GM18870 (cell line): ENCODE results near the gene ARID1B.

Source experiments
- ATAC-seq: cut with Tn5 transposase; IDR thresholded peaks from one replicate; pipeline ENCODE4 v1.9.1; 2021; ENCODE audit warnings: moderate library complexity; ENCODE audit not compliant: unreplicated experiment

The ARID1B gene

GRCh38 chr6:156822747-156823206 is 45.6 kb downstream of the ARID1B start:
- no peak for ATAC-seq

- ATAC-seq = no peak
Measured at GRCh38 chr6:156824142-156824541, 47.0 kb downstream of the ARID1B start.

DNA sequence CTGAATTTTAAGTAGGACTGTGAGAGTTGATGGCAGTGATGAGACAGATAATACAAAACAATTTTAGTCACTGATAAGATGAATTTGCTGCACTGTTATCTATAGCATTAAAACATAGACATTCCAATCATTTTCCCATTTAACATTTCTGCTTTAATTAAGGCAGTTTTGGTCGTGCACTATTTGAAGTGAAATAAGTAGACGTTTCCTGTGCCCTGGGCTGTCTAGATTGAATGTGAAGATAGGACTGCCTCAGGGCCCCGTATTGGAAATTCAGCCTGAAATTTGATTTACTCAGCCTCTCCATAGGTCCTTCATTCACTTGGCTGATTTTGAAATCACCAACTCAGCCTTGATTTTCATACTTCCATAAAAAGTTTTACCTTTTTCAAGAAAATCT is 48.3 kb downstream of the ARID1B start:
- no peak for ATAC-seq

- ATAC-seq = no peak
Measured at GRCh38 chr6:156826290-156826955, 49.2 kb downstream of the ARID1B start.

GRCh38 chr6:156827382-156827781 is 50.2 kb downstream of the ARID1B start:
- ATAC-seq = no peak

DNA sequence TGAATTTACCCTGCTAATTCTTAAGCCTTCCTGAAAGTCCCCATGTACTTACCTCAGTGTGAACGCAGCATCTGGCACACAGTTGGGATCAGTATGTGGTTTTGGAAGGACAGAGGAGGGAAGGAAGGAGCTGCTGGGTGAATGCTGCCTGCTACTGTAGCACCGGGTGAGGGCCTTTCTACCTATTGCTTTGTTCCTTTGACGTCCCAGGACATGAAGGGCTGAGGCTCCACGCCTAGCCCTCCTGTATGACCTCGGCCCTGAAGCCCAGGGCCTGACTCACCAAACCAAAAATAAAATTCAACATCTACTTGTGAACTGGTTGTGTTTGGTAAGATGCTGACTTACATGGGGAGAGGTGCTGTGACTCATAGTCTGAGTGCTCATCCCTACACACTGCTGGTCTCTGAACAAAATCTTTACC is 51.1 kb downstream of the ARID1B start:
- no peak for ATAC-seq

DNA sequence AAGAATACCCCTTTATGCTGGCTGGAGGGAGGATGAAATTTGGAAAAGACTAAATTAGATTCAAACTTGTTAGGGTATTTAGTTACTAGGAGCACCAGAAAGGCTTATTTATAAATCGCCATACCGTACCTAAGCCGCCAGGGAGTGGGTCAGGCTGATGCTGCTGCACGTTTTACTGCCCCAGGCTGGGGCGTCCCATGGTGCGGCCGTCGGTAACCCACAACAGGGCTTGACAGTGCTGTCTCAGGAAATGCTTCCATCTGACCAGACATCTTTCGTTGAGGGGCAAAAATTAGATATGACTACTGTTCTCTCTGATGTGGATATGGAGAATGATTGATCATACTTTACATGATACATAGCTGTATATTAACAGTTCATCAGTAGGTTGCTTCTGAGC is 52.9 kb downstream of the ARID1B start:
- ATAC-seq = no peak

GRCh38 chr6:156832231-156832647 is 55.1 kb downstream of the ARID1B start:
- ATAC-seq = no peak

DNA sequence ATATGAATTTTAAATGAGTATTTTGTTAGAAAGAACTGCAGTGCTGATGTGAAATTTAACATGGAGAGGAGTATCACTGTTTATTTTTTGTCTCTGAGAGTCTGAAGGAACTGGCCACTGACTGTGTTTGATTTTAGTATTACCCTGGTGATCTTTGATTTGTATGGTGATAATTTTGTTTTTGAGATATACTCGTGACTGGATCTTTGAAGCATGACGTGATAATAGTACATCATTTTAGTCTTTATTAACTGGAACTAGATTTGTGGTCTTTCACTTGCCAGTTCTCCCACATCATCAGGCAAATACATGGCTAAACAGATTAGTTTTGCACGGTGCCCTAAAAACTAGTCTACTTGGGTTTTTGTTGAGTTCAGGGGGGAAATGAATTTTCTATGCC is 55.5 kb downstream of the ARID1B start:
- no peak for ATAC-seq

DNA sequence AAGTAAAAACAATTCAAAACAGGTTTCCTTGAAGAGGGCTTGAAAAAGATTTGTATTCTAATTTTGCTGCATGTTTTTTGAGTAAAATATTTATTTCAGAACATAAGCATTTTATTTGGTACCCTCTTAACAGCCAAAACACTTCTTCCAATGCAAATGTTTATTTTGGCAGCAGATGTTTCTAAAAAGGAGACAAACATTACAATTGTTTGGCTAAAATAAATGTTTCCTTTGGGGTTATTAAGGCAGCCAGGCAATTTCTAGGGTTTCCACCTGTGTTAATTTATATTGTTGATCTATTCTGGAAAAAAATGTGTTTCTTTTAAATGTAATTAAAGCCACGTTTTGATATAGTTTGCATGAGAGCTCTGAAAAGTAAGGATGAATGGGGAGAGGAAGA is 56.6 kb downstream of the ARID1B start:
- no peak for ATAC-seq

- ATAC-seq = no peak
Measured at GRCh38 chr6:156839129-156839528, 62.0 kb downstream of the ARID1B start.

- no peak for ATAC-seq
Measured at GRCh38 chr6:156839591-156840001, 62.4 kb downstream of the ARID1B start.

- ATAC-seq = no peak
Measured at GRCh38 chr6:156840136-156840535, 63.0 kb downstream of the ARID1B start.

DNA sequence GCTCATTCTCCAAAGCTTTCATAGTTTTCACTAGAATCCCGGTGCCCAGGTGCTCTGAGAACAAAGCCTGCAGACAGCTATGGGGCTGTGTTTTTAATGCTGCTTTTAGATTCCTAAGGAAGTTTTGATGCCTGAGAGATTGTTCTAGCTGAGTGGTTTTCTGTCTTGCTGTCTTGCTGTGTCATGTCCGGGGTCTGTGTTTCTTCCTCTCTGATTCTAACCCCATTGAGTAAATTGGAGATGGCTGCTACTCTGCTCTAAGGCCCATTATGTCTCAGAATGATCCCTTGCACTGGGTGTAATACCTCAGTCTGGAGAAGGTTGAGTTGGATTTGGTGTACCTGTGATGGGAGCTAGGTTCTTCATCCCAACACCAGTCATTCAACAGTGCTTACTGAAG is 63.4 kb downstream of the ARID1B start:
- ATAC-seq = no peak

- no peak for ATAC-seq
Measured at GRCh38 chr6:156841508-156841907, 64.3 kb downstream of the ARID1B start.

DNA sequence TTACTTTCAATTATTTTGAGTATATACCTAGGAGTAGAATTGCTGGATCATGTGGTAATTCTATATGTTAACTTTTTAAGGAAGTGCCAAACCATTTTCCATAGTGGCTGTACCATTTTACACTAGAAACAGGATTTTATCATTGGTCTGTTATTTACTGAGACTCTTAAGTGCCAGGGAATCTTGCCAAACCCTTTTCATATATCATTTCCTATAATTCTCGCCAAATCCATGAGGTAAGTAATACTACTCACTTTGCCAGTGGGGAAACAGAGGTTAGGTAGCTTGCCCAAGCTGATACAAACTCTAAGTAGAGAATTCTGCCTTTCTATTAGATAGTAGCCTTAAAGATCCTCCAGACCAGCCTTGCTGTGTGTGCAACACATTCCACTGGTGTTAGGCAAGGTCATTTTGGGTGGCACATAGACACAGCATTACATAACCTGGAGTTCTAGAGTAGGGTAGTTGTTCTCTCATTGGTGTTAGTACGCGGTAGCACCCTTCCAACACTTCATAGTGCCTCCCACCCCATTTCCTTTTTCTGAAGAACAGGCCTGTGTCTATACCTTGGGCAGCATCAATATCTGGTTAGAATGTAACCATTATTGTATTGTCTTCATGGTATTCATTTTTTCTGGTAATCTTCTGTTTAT is 65.5 kb downstream of the ARID1B start:
- ATAC-seq = no peak

DNA sequence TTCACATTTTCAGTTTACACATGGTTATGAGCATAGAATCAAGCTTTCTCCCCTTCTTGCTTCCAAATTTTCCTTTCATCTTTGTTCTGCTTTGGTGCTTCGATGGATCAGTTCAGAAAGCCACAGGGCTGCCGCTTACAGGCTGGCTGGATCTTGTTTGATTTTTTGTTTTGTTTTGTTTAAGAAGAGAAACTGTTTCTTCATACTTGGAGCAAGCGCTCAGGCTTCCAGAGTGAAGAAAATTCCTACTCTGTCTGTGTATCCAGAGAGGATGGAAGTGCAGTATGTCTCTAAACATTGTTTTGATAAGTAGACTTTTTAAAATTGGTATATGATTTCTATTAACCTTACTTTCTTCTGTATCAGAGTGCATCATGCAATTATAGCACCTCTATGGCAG is 66.9 kb downstream of the ARID1B start:
- ATAC-seq = no peak

DNA sequence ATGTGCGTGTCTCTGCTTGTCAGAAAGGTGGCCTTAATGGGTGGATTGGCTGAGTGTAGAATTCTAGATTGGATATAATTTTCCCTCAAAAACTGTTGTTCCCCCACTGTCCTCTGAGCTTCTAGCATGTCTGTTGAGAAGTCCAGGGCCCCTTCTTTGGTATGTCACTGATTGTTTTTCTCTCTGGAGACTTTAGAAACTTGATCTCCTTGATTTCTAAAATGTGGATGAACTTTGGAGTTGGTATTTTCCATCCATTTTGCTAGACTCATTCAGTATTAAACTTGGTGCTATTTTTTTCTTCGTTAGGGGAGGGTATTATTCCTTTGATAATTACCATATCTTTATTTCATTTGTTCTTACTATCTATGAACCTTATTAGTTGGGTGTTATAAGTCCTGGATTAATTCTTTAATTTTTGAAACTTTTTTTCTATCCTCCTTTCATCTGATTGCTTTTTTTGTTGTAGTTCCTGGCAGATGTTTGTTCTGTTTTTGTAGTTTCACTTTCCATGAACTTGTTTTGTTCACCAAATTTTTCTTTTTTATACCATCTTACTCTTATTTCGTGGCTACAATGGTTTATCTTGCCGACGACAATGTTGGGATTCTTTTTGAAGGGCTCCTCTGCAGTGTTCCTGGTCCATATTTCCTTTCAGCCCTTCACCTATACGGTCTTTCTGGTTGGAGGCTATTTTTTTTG is 68.4 kb downstream of the ARID1B start:
- ATAC-seq = no peak

GRCh38 chr6:156846845-156847599 is 69.8 kb downstream of the ARID1B start:
- ATAC-seq = no peak

GRCh38 chr6:156848123-156848522 is 70.9 kb downstream of the ARID1B start:
- ATAC-seq = no peak

DNA sequence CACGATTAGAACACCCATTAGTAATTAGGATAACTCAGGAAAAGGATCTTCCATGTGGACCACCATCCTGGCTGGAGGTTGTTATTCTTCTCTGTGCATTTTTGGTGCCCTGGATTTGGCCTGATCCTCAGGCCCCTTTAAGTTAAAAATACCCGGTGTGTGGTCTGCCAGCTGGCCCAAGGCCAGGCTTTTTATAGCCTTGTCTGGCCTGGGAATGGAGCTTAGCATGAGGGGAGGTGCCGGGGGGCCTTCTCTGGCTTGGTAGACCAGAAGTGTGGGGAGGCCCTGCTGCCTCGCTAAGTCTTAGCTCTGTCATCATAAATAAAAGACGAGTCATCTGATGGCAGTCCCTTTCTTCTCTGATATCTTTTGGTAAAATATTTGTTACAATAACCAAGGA is 71.4 kb downstream of the ARID1B start:
- ATAC-seq = no peak
